Neutrophil (primary cell): Measurements from ENCODE around the gene SPRED2.

Experiments used
- H3K27ac ChIP-seq: fragments of 200-600 bp; sonication (generic); 2 replicates; pipeline ENCODE4 v1.5.1; 2016; ENCODE audit warnings: mild to moderate bottlenecking, moderate library complexity
- H3K27me3 ChIP-seq: fragments of 200-600 bp; sonication (generic); 2 replicates; pipeline ENCODE4 v1.6.0; 2016; ENCODE audit warnings: mild to moderate bottlenecking
- H3K36me3 ChIP-seq: fragments of 200-600 bp; sonication (generic); 2 replicates; pipeline ENCODE4 v1.5.1; 2017
- H3K4me1 ChIP-seq, 2 experiments: fragments of 200-600 bp in 1 of 2; sonication (generic) in 1 of 2; 1 replicate in 1 of 2; 2 replicates in 1 of 2; pipeline versions ENCODE4 v1.5.1 to v1.6.1; 2013 to 2016; ENCODE audit warnings: low read depth in 1 of 2, low read length in 1 of 2, mild to moderate bottlenecking in 1 of 2, moderate library complexity in 1 of 2; ENCODE audit not compliant: control insufficient read depth in 1 of 2, insufficient read depth in 1 of 2
- H3K4me3 ChIP-seq, 2 experiments: fragments of 200-600 bp in 1 of 2; sonication (generic) in 1 of 2; 1 replicate in 1 of 2; 2 replicates in 1 of 2; pipeline ENCODE4 v1.5.1; 2013 to 2016; ENCODE audit warnings: low read depth in 1 of 2, low read length in 1 of 2, mild to moderate bottlenecking in 1 of 2, moderate library complexity in 1 of 2
- H3K9me3 ChIP-seq: fragments of 200-600 bp; sonication (generic); 2 replicates; pipeline ENCODE4 v1.5.1; 2016
- TF ChIP-seq, protein P1 (sequence below): fragments of 200-600 bp; sonication (generic); IDR thresholded peaks from 2 replicates; pipeline ENCODE4 v1.5.1; 2016; ENCODE audit warnings: antibody characterized with exemption

The SPRED2 gene

DNA sequence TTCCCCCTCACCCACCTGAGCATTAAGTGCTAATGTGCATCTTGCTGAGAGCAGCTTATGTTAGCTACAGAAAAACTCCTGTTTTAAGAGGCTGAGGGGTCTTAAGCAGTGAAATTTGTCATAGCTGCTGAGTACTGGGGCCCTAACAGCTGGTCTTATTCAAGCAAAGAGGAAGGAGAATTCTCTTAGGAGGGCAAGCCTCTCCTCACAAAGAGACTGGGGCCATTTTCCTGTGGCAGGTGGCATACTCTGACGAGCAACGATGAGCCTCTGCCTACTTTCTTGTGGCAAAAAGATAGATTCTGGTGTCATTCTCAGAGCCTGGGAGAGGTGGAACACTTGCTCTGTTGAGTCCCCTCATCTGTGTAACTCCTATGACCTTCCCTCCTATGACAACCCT, 53.2 kb downstream of the SPRED2 start:
- no peak overlapping the region for H3K27ac ChIP-seq
- no peak overlapping the region for H3K4me3 ChIP-seq
- H3K27me3 ChIP-seq, result no peaks in the 10 kb centered on the region
- no peaks in the 10 kb centered on the region for H3K9me3 ChIP-seq
- peaks cover 7 to 26% of the 10 kb centered on the region in 2 experiments for H3K4me1 ChIP-seq
- TF ChIP-seq, protein P1, sequence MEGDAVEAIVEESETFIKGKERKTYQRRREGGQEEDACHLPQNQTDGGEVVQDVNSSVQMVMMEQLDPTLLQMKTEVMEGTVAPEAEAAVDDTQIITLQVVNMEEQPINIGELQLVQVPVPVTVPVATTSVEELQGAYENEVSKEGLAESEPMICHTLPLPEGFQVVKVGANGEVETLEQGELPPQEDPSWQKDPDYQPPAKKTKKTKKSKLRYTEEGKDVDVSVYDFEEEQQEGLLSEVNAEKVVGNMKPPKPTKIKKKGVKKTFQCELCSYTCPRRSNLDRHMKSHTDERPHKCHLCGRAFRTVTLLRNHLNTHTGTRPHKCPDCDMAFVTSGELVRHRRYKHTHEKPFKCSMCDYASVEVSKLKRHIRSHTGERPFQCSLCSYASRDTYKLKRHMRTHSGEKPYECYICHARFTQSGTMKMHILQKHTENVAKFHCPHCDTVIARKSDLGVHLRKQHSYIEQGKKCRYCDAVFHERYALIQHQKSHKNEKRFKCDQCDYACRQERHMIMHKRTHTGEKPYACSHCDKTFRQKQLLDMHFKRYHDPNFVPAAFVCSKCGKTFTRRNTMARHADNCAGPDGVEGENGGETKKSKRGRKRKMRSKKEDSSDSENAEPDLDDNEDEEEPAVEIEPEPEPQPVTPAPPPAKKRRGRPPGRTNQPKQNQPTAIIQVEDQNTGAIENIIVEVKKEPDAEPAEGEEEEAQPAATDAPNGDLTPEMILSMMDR, result no peak
- H3K36me3 ChIP-seq, result no peaks in the 10 kb centered on the region

- H3K36me3 ChIP-seq, result no peaks in the 10 kb centered on the region
- no peak overlapping the region for H3K27ac ChIP-seq
- no peaks in the 10 kb centered on the region for H3K27me3 ChIP-seq
- peaks cover 7 to 26% of the 10 kb centered on the region in 2 experiments for H3K4me1 ChIP-seq
- no peaks in the 10 kb centered on the region for H3K9me3 ChIP-seq
- H3K4me3 ChIP-seq, result no peak overlapping the region
- TF ChIP-seq, protein P1, result no peak
Measured at GRCh38 chr2:65378290-65378689, 54.1 kb downstream of the SPRED2 start.

DNA sequence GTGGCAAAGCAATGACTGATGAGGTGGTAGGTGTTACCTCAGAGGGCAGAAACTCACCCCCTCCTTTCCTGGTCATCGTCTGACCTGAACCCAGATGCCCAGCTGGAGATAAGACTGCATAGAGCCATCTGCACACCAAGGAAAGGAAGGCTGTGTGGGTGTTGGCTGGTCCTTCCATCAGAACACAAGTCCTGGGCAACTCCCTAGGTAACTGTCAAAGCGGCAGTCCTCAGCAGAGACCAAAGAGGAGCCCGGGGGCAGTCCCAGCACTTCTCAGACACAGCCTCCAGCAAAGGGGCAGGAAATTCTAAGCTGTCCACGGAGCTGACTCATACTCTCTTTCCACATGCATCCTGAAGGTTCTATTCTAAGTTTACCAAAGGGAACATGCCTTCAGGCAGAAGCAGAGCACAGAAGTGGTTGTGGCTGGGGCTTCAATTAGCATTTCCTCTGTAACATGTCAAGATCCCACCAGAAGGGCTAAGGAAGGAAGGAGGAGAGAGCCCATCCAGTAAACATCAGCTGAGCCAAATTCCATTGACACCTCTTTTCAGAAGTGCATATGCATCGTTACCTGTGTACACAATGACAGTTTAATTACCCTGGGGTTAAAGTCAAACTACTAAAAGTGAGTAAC, 54.7 kb downstream of the SPRED2 start:
- Histone ChIP-seq H3K36me3 (no peaks in the 10 kb centered on the region), H3K4me3 (no peak overlapping the region), H3K27me3 (no peaks in the 10 kb centered on the region), H3K9me3 (no peaks in the 10 kb centered on the region), H3K4me1 (peaks cover 7 to 20% of the 10 kb centered on the region in 2 experiments), H3K27ac (no peak overlapping the region)
- TF ChIP-seq, protein P1, result no peak

DNA sequence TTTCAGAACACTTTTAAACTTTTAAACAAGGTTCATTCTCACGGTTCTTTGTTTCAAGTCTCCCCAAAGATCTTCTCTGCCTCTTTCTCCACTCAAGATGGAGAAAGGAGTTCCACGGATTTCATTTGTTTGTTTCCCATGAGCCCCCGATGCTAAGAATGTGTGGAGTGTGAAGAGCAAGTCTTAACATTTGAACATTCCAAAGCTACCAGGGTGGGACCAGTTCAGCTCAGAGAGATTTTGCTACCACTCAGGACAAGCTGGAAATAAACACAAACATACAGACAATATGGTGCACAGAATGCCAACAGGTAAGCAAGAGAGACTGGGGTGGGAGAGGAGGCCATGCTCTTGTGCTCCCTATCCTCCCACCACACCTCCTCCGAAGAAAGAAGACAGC, 56.7 kb downstream of the SPRED2 start:
- Histone ChIP-seq H3K27ac (no peak overlapping the region), H3K4me1 (peaks cover 0 to 4% of the 10 kb centered on the region in 2 experiments), H3K36me3 (no peaks in the 10 kb centered on the region), H3K4me3 (no peak overlapping the region), H3K9me3 (no peaks in the 10 kb centered on the region), H3K27me3 (no peaks in the 10 kb centered on the region)
- TF ChIP-seq, protein P1, result no peak

GRCh38 chr2:65374999-65375398, 57.4 kb downstream of the SPRED2 start:
- H3K4me1 ChIP-seq, result peaks cover 0 to 4% of the 10 kb centered on the region in 2 experiments

More at GRCh38 chr2:65374999-65375398, 57.4 kb downstream of the SPRED2 start:
- H3K4me3 ChIP-seq, result no peak overlapping the region
- TF ChIP-seq, protein P1, result no peak
- H3K36me3 ChIP-seq, result no peaks in the 10 kb centered on the region
- H3K27me3 ChIP-seq, result no peaks in the 10 kb centered on the region
- H3K9me3 ChIP-seq, result no peaks in the 10 kb centered on the region
- no peak overlapping the region for H3K27ac ChIP-seq
